ENCODE measurements around the gene TRIM36.

The TRIM36 gene

GRCh38 chr5:115169487-115170133, at the start of gene TRIM36:
Gene TRIM36, minus strand, starts transcription at chr5:115169908. Its CDS starts 274 bp downstream, at chr5:115169634.
- DNase-seq: peak; percentile 92

GRCh38 chr5:115214541-115214940, 44.8 kb upstream of the TRIM36 start:
- no peak for DNase-seq

GRCh38 chr5:115209279-115209678, 39.6 kb upstream of the TRIM36 start:
- DNase-seq: no peak

- no peak for DNase-seq
Measured at GRCh38 chr5:115202952-115203351, 33.2 kb upstream of the TRIM36 start.

- DNase-seq: no peak
Measured at GRCh38 chr5:115196161-115196560, 26.5 kb upstream of the TRIM36 start.

GRCh38 chr5:115194676-115195075, 25.0 kb upstream of the TRIM36 start:
- no peak for DNase-seq

GRCh38 chr5:115193295-115193694, 23.6 kb upstream of the TRIM36 start:
- no peak for DNase-seq

- no peak for DNase-seq
Measured at GRCh38 chr5:115192098-115192497, 22.4 kb upstream of the TRIM36 start.

- DNase-seq: no peak
Measured at GRCh38 chr5:115191474-115192031, 21.8 kb upstream of the TRIM36 start.

- DNase-seq: no peak
Measured at GRCh38 chr5:115190388-115190787, 20.7 kb upstream of the TRIM36 start.

GRCh38 chr5:115189866-115190265, 20.2 kb upstream of the TRIM36 start:
- no peak for DNase-seq

- DNase-seq: no peak
Measured at GRCh38 chr5:115186794-115187193, 17.1 kb upstream of the TRIM36 start.

GRCh38 chr5:115184770-115185169, 15.1 kb upstream of the TRIM36 start:
- no peak for DNase-seq

GRCh38 chr5:115181757-115182156, 12.0 kb upstream of the TRIM36 start:
- no peak for DNase-seq

- DNase-seq: peak; percentile 70
Measured at GRCh38 chr5:115180165-115180709, 10.5 kb upstream of the TRIM36 start.

GRCh38 chr5:115179394-115180164, 9.9 kb upstream of the TRIM36 start:
- DNase-seq: peak; percentile 58

GRCh38 chr5:115179030-115179393, 9.3 kb upstream of the TRIM36 start:
- DNase-seq: no peak

- DNase-seq: no peak
Measured at GRCh38 chr5:115170929-115171510, 1.3 kb upstream of the TRIM36 start.

- DNase-seq: peak; percentile 56
Measured at GRCh38 chr5:115170134-115170928, 623 bp upstream of the TRIM36 start.

GRCh38 chr5:115168829-115169486, 750 bp downstream of the TRIM36 start:
- DNase-seq: no peak

- no peak for DNase-seq
Measured at GRCh38 chr5:115166744-115167393, 2.8 kb downstream of the TRIM36 start.

- DNase-seq: no peak
Measured at GRCh38 chr5:115165790-115166189, 3.9 kb downstream of the TRIM36 start.
